A673 (cell line): ENCODE results near the gene LRRC2.

ENCODE experiments used
- CTCF ChIP-seq: fragments of 300-800, 200-600 bp; sonication (generic); conservative IDR thresholded peaks from 2 replicates; pipeline ENCODE4 v1.5.1; 2017; ENCODE audit warnings: low read depth, mild to moderate bottlenecking, antibody characterized with exemption, low read length, moderate library complexity, mixed read lengths
- EZH2 ChIP-seq: fragments of 200-600 bp; sonication (generic); IDR thresholded peaks from 2 replicates; pipeline ENCODE4 v1.6.1; 2017; ENCODE audit warnings: borderline replicate concordance, low read depth, mild to moderate bottlenecking, mixed read lengths, antibody characterized with exemption, low read length; ENCODE audit not compliant: poor library complexity, severe bottlenecking

GRCh38 chr3:46504789-46505188 is 61.3 kb downstream of the LRRC2 start:
- no peak for TF ChIP-seq CTCF
- no peak for TF ChIP-seq EZH2
